Inflammatory macrophage (primary cell): ENCODE measurements around the gene KIF5A.

ENCODE experiments used
- DNase-seq, 2 donors: peaks; one replicate each; pipeline ENCODE4 v3.0.0-alpha.2; 2020 to 2022

The KIF5A gene

GRCh38 chr12:57520053-57520818 lies 29.6 kb upstream of the KIF5A start, which contains the start of gene DDIT3:
Gene DDIT3 (minus strand): TSS chr12:57520514. CDS start chr12:57517406, 3,108 bp downstream.
- peak; percentile 99 for DNase-seq

GRCh38 chr12:57521525-57522010 lies 28.3 kb upstream of the KIF5A start:
- DNase-seq, result no peak

GRCh38 chr12:57522011-57522886 lies 27.6 kb upstream of the KIF5A start, which contains the start of gene MBD6:
Gene MBD6 (plus strand): TSS chr12:57522824. CDS start chr12:57524304, 1,480 bp downstream.
- DNase-seq, result peak; percentile 87 to 93

GRCh38 chr12:57522887-57523705 lies 26.7 kb upstream of the KIF5A start:
- peak; percentile 68 to 79 for DNase-seq

- no peak for DNase-seq
These were observed 25.9 kb upstream of the KIF5A start for GRCh38 chr12:57523706-57524614.

- DNase-seq, result no peak
These were observed 24.8 kb upstream of the KIF5A start for GRCh38 chr12:57524814-57525614.

- DNase-seq, result no peak
These were observed 24.0 kb upstream of the KIF5A start for GRCh38 chr12:57525615-57526383.

- DNase-seq, result no peak
These were observed 23.2 kb upstream of the KIF5A start for GRCh38 chr12:57526477-57527126.

GRCh38 chr12:57527184-57527583 lies 22.7 kb upstream of the KIF5A start:
- DNase-seq, result no peak

GRCh38 chr12:57528176-57528575 lies 21.7 kb upstream of the KIF5A start:
- no peak for DNase-seq

GRCh38 chr12:57528831-57529555 lies 20.9 kb upstream of the KIF5A start:
- no peak for DNase-seq

- no peak for DNase-seq
These were observed 20.0 kb upstream of the KIF5A start for GRCh38 chr12:57529831-57530230.

- no peak for DNase-seq
These were observed 19.3 kb upstream of the KIF5A start for GRCh38 chr12:57530396-57531142.

GRCh38 chr12:57531836-57532235 lies 18.0 kb upstream of the KIF5A start:
- no peak for DNase-seq

- DNase-seq, result no peak
These were observed 16.7 kb upstream of the KIF5A start for GRCh38 chr12:57533108-57533507.

- no peak for DNase-seq
These were observed 15.6 kb upstream of the KIF5A start for GRCh38 chr12:57534250-57534649.

GRCh38 chr12:57534991-57535543 lies 14.8 kb upstream of the KIF5A start:
- no peak for DNase-seq
